Neuronal stem cell (in vitro differentiated cells): ENCODE results near the gene FRYL. TPM values are rescaled to one million over a fixed set of nuclear protein-coding genes. Genes with fewer than 3 reads are reported as not detected.
A peak's percentile ranks its signal among the peaks of the same experiment; 100 is the strongest.
"Not testable (repeated sequence)": the region's sequence is repeated elsewhere in the genome, so short reads cannot be mapped to it uniquely, and the experiment has no call there.

ENCODE experiments used
- DNase-seq: peaks from one replicate; pipeline ENCODE4 v3.0.0-alpha.2; 2013; ENCODE audit warnings: low spot score
- H2AFZ ChIP-seq: one replicate; pipeline ENCODE4 v1.6.1; 2013; ENCODE audit warnings: mild to moderate bottlenecking, low read length, inconsistent platforms
- H2AK5ac ChIP-seq: 2 replicates; pipeline ENCODE4 v1.6.1; 2013; ENCODE audit warnings: low read depth, mild to moderate bottlenecking, inconsistent platforms, low read length, moderate library complexity, mixed read lengths
- H2BK120ac ChIP-seq: 2 replicates; pipeline ENCODE4 v1.6.1; 2013; ENCODE audit warnings: low read depth, mild to moderate bottlenecking, inconsistent platforms, low read length, moderate library complexity, mixed read lengths
- H2BK12ac ChIP-seq: one replicate; pipeline ENCODE4 v1.6.1; 2013; ENCODE audit warnings: low read length, inconsistent platforms
- H2BK15ac ChIP-seq: 2 replicates; pipeline ENCODE4 v1.6.1; 2013; ENCODE audit warnings: mild to moderate bottlenecking, low read length, inconsistent platforms, mixed read lengths
- H2BK5ac ChIP-seq: one replicate; pipeline ENCODE4 v1.6.1; 2013; ENCODE audit warnings: inconsistent platforms, mild to moderate bottlenecking, low read length, moderate library complexity
- H3K14ac ChIP-seq: one replicate; pipeline ENCODE4 v1.6.1; 2013; ENCODE audit warnings: low read length, inconsistent platforms
- H3K18ac ChIP-seq: 2 replicates; pipeline ENCODE4 v1.6.1; 2013; ENCODE audit warnings: low read length, inconsistent platforms
- H3K23ac ChIP-seq: 2 replicates; pipeline ENCODE4 v1.6.1; 2013; ENCODE audit warnings: low read depth, mild to moderate bottlenecking, mixed read lengths, low read length, inconsistent platforms; ENCODE audit not compliant: poor library complexity
- H3K27ac ChIP-seq: replicated peaks from 3 replicates; pipeline ENCODE4 v1.5.1; 2013; ENCODE audit warnings: low read length, inconsistent platforms
- H3K27me3 ChIP-seq, 3 experiments: 2 replicates each; pipeline ENCODE4 v1.6.1; 2013; ENCODE audit warnings: low read length in 3 of 3, mild to moderate bottlenecking in 2 of 3, inconsistent platforms in 1 of 3, low read depth in 1 of 3, mixed read lengths in 1 of 3, moderate library complexity in 1 of 3; ENCODE audit not compliant: control insufficient read depth in 3 of 3, insufficient read depth in 3 of 3
- H3K36me3 ChIP-seq, 2 donors: replicated peaks in 1 of 2; 2 replicates each; pipeline ENCODE4 v1.6.1; 2013; ENCODE audit warnings: low read length in 2 of 2; ENCODE audit not compliant: control insufficient read depth in 2 of 2, insufficient read depth in 2 of 2
- H3K4ac ChIP-seq: 2 replicates; pipeline ENCODE4 v1.6.1; 2013; ENCODE audit warnings: inconsistent platforms, mild to moderate bottlenecking, low read length, moderate library complexity
- H3K4me1 ChIP-seq, 2 donors: 1 replicate in 1 of 2; 2 replicates in 1 of 2; pipeline ENCODE4 v1.6.1; 2013; ENCODE audit warnings: low read length in 2 of 2, low read depth in 1 of 2; ENCODE audit not compliant: control insufficient read depth in 2 of 2, insufficient read depth in 1 of 2
- H3K4me2 ChIP-seq: one replicate; pipeline ENCODE4 v1.6.1; 2013; ENCODE audit warnings: mild to moderate bottlenecking, low read length, inconsistent platforms; ENCODE audit not compliant: insufficient read depth, poor library complexity, severe bottlenecking
- H3K4me3 ChIP-seq, 2 donors: 2 replicates each; pipeline ENCODE4 v1.5.1; 2013; ENCODE audit warnings: low read length in 2 of 2, mild to moderate bottlenecking in 2 of 2, inconsistent platforms in 1 of 2, moderate library complexity in 1 of 2
- H3K79me1 ChIP-seq: one replicate; pipeline ENCODE4 v1.6.1; 2013; ENCODE audit warnings: low read depth, mild to moderate bottlenecking, inconsistent platforms, low read length, moderate library complexity
- H3K9ac ChIP-seq: one replicate; pipeline ENCODE4 v1.6.1; 2013; ENCODE audit warnings: mild to moderate bottlenecking, low read depth, low read length, inconsistent platforms; ENCODE audit not compliant: poor library complexity
- H3K9me3 ChIP-seq, 2 donors: replicated peaks in 1 of 2; 2 replicates each; pipeline versions ENCODE3 to v1.6.1; 2013; ENCODE audit warnings: low read length in 2 of 2, mild to moderate bottlenecking in 2 of 2, inconsistent platforms in 1 of 2, low read depth in 1 of 2, mixed read lengths in 1 of 2, moderate library complexity in 1 of 2; ENCODE audit not compliant: control insufficient read depth in 2 of 2, insufficient read depth in 1 of 2
- H4K8ac ChIP-seq: one replicate; pipeline ENCODE4 v1.6.1; 2013; ENCODE audit warnings: low read depth, mild to moderate bottlenecking, inconsistent platforms, low read length, moderate library complexity
- H4K91ac ChIP-seq: one replicate; pipeline ENCODE4 v1.6.1; 2013; ENCODE audit warnings: low read length, low read depth, mild to moderate bottlenecking, inconsistent platforms; ENCODE audit not compliant: poor library complexity
- WGBS, 2 donors: extraction: QIAGEN DNeasy Blood & Tissue Kit; methylation state at CpG; one replicate each; pipeline ENCODE4 v1.1.7; 2013; ENCODE audit warnings: missing lambda C conversion rate in 2 of 2, mixed read lengths in 1 of 2; ENCODE audit not compliant: insufficient read length in 2 of 2, insufficient replicate concordance in 1 of 2; ENCODE audit errors: extremely low coverage in 2 of 2; 5-methylcytosine and 5-hydroxymethylcytosine counted together
- polyA plus RNA-seq, 2 experiments: library from polyadenylated mRNA; stranded (reverse); fragments of 200-250 nt; gene quantifications; one replicate each; pipeline ENCODE4 v1.2.3, GENCODE V29; 2013

The FRYL gene
- polyA plus RNA-seq (2013, experiment 1 of 2): 12.6 TPM
- polyA plus RNA-seq (2013, experiment 2 of 2): 13.6 TPM

- H3K4me3 ChIP-seq: peak within 1 kb of the TSS; percentile 89 to 95
These were observed at the start of gene FRYL for GRCh38 chr4:48779998-48780864. Gene FRYL, minus strand, starts transcription at chr4:48780279. Its CDS starts 145,869 bp downstream, at chr4:48634410.

GRCh38 chr4:48827622-48828021 is 47.5 kb upstream of the FRYL start:
- Histone ChIP-seq H2AFZ (no peak overlapping the region), H3K23ac (no peak overlapping the region), H3K14ac (no peak overlapping the region), H3K9ac (no peak overlapping the region), H3K4ac (no peak overlapping the region), H2BK120ac (no peak overlapping the region), H3K4me2 (no peak overlapping the region), H2BK15ac (no peak overlapping the region), H3K9me3 (no peaks in the 10 kb centered on the region), H2AK5ac (no peak overlapping the region), H2BK12ac (no peak overlapping the region), H3K27ac (no peak overlapping the region), H3K18ac (no peak overlapping the region), H4K8ac (no peak overlapping the region), H3K27me3 (no peaks in the 10 kb centered on the region), H3K36me3 (peaks cover 0 to 4% of the 10 kb centered on the region in 2 donors), H3K79me1 (no peaks in the 10 kb centered on the region), H4K91ac (no peak overlapping the region), H3K4me3 (no peak overlapping the region), H2BK5ac (no peak overlapping the region), H3K4me1 (peaks cover 2 to 3% of the 10 kb centered on the region in 2 donors)
- no CpG with 5 or more reads among the region's 5 CpGs for WGBS, 2 donors
- DNase-seq: no peak

More at GRCh38 chr4:48779998-48780864, at the start of gene FRYL:
- no CpG with 5 or more reads among the region's 51 CpGs for WGBS, 2 donors
- H3K14ac ChIP-seq: peak within 1 kb of the TSS; percentile 95
- H2BK5ac ChIP-seq: peak within 1 kb of the TSS; percentile 83
- H2AFZ ChIP-seq: peak within 1 kb of the TSS; percentile 91
- H3K4me1 ChIP-seq: peaks cover 4 to 24% of the 10 kb centered on the region in 2 donors
- peak within 1 kb of the TSS; percentile 58 for H2AK5ac ChIP-seq
- H3K4ac ChIP-seq: no peak within 1 kb of the TSS
- H3K9ac ChIP-seq: peak within 1 kb of the TSS; percentile 96
- peak within 1 kb of the TSS; percentile 87 for H3K23ac ChIP-seq
- no peak within 1 kb of the TSS for H4K8ac ChIP-seq
- H2BK12ac ChIP-seq: no peak within 1 kb of the TSS
- no peaks in the 10 kb centered on the region for H3K36me3 ChIP-seq
- H2BK120ac ChIP-seq: peak within 1 kb of the TSS; percentile 56
- H3K18ac ChIP-seq: peak within 1 kb of the TSS; percentile 93
- no peaks in the 10 kb centered on the region for H3K9me3 ChIP-seq
- H3K4me2 ChIP-seq: peak within 1 kb of the TSS; percentile 60
- H3K27ac ChIP-seq: peak within 1 kb of the TSS; percentile 97
- no peak within 1 kb of the TSS for H2BK15ac ChIP-seq
- H4K91ac ChIP-seq: no peak within 1 kb of the TSS
- H3K27me3 ChIP-seq: no peaks in the 10 kb centered on the region
- no peaks in the 10 kb centered on the region for H3K79me1 ChIP-seq
- peak; percentile 99 for DNase-seq

- H3K4me1 ChIP-seq, H3K36me3 ChIP-seq, H3K9ac ChIP-seq, H3K27ac ChIP-seq, H3K79me1 ChIP-seq, H3K4me3 ChIP-seq, H3K4ac ChIP-seq, DNase-seq, H3K9me3 ChIP-seq, H3K14ac ChIP-seq, H4K91ac ChIP-seq, H3K23ac ChIP-seq, H3K27me3 ChIP-seq, H2BK5ac ChIP-seq, H2BK15ac ChIP-seq, H3K18ac ChIP-seq, H2BK120ac ChIP-seq, H2AK5ac ChIP-seq, H2BK12ac ChIP-seq, H4K8ac ChIP-seq, H2AFZ ChIP-seq, H3K4me2 ChIP-seq: not testable (repeated sequence)
- no CpG with 5 or more reads among the region's 2 CpGs for WGBS, 2 donors
These were observed 41.4 kb upstream of the FRYL start for GRCh38 chr4:48821431-48821830.

GRCh38 chr4:48816971-48817370 is 36.9 kb upstream of the FRYL start:
- no peak overlapping the region for H2AK5ac ChIP-seq
- peaks cover 4 to 12% of the 10 kb centered on the region in 2 donors for H3K4me1 ChIP-seq
- DNase-seq: no peak
- no peak overlapping the region for H3K4me2 ChIP-seq
- H3K4ac ChIP-seq: no peak overlapping the region
- no peaks in the 10 kb centered on the region for H3K36me3 ChIP-seq
- no peak overlapping the region for H3K14ac ChIP-seq
- no peak overlapping the region for H3K23ac ChIP-seq
- H3K27me3 ChIP-seq: no peaks in the 10 kb centered on the region
- H2AFZ ChIP-seq: peak overlapping the region; percentile 63
- H2BK12ac ChIP-seq: no peak overlapping the region
- peaks cover 0 to 3% of the 10 kb centered on the region in 2 donors for H3K9me3 ChIP-seq
- H2BK120ac ChIP-seq: no peak overlapping the region
- H3K4me3 ChIP-seq: no peak overlapping the region
- H4K8ac ChIP-seq: no peak overlapping the region
- no peaks in the 10 kb centered on the region for H3K79me1 ChIP-seq
- no peak overlapping the region for H3K9ac ChIP-seq
- WGBS, 2 donors: no CpG with 5 or more reads among the region's 6 CpGs
- H4K91ac ChIP-seq: no peak overlapping the region
- H2BK5ac ChIP-seq: no peak overlapping the region
- H3K18ac ChIP-seq: no peak overlapping the region
- H2BK15ac ChIP-seq: no peak overlapping the region
- no peak overlapping the region for H3K27ac ChIP-seq
